Right lobe of liver (tissue), 6 donors: ENCODE results near the gene KLK4. TPM values are rescaled to one million over a fixed set of nuclear protein-coding genes. Genes with fewer than 3 reads are reported as not detected.

Experiments
- ATAC-seq, 4 donors: fragments of 200-7000 bp; cut with Tn5 transposase; one replicate each; pipeline ENCODE4 v1.9.1; 2020; ENCODE audit warnings: mild to moderate bottlenecking in 4 of 4, moderate library complexity in 4 of 4
- DNase-seq, 3 donors: peaks; one replicate each; pipeline ENCODE4 v3.0.0-alpha.2; 2020
- H3K27ac ChIP-seq, 3 donors: fragments of 200-600 bp; one replicate each; pipeline ENCODE4 v1.8.0; 2022
- H3K27me3 ChIP-seq, 2 donors: fragments of 200-600 bp; one replicate each; pipeline ENCODE4 v1.8.0; 2022
- H3K36me3 ChIP-seq, 4 donors: fragments of 200-600 bp; sonication (generic) in 1 of 4; one replicate each; pipeline versions ENCODE4 v1.5.1 to v1.8.0; 2017 to 2022; ENCODE audit warnings: control low read depth in 1 of 4
- H3K4me1 ChIP-seq, 4 donors: fragments of 200-600 bp; sonication (generic) in 1 of 4; one replicate each; pipeline versions ENCODE4 v1.5.1 to v1.8.0; 2017 to 2022; ENCODE audit warnings: control low read depth in 1 of 4
- H3K4me3 ChIP-seq, 3 donors: fragments of 200-600 bp; one replicate each; pipeline ENCODE4 v1.8.0; 2022
- H3K9me3 ChIP-seq, 4 donors: fragments of 200-600 bp; sonication (generic) in 1 of 4; one replicate each; pipeline versions ENCODE4 v1.5.1 to v1.8.0; 2017 to 2022; ENCODE audit warnings: control low read depth in 1 of 4
- POLR2A ChIP-seq: fragments of 450-650 bp; IDR thresholded peaks from one replicate; pipeline ENCODE4 v1.6.1; 2017; ENCODE audit warnings: antibody characterized with exemption, mild to moderate bottlenecking
- WGBS: methylation state at CpG from one replicate; pipeline ENCODE4 v1.1.6; 2018; ENCODE audit warnings: low coverage, low lambda C conversion rate; ENCODE audit not compliant: insufficient coverage; ENCODE audit errors: missing lambda C conversion rate; 5-methylcytosine and 5-hydroxymethylcytosine counted together
- intact Hi-C, 2 donors: fragments of 100-400 bp; cut with DNase I; formaldehyde crosslinking; loops; one replicate each; pipeline versions ENCODE4 v1.11.2 to v1.14.1; 2022
- total RNA-seq, 6 experiments: library from RNA; depleted of rRNA in 2 of 6; stranded (reverse); fragments of >200 nt in 2 of 6; fragmentation: NEBNext Ultra II Directional in 3 of 6; extraction: Animal tissue kit (Norgen Biotek cat#: 25700) in 3 of 6; gene quantifications; one replicate each; pipeline versions ENCODE4 v1.1.0 to v1.2.4, GENCODE V29; 2016 to 2023
- TF ChIP-seq, protein P1 (sequence below), 4 donors: fragments of 200-600 bp in 3 of 4; fragments of 450-650 bp in 1 of 4; IDR thresholded peaks; one replicate each; pipeline versions ENCODE4 v1.5.1 to v1.8.0; 2016 to 2022; ENCODE audit warnings: antibody characterized with exemption in 4 of 4, mild to moderate bottlenecking in 2 of 4
- donor health status: DM: no; HTN: yes; CAD: no.
- donor health status: DM: no; HTN: no; CAD: no.
- donor health status: DM: no; HTN: no; CAD: no.
- donor health status: DM: no; HTN: yes; CAD: no.
- donor health status: DM: no; HTN: yes; CAD: no.

Gene KLK4
- total RNA-seq, 6 experiments from 2014 or later: not detected

DNA sequence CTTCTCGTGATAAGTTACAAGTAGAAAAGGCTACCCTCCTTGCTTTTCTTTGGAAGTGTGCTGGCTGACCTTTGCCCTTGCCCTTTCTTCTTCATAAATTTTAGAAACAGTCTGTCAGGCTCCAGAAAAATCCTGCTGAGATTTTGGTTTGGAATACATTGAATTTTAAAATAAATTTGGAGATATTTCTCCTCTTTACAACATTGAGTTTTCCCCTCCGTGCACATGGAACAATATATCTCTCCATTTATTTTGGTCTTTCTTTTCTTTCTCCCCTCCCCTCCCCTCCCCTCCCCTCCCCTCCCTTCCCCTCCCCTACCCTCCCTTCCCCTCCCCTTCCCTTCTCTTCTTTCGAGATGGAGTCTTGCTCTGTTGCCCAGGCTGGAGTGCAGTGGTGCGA lies 8.6 kb downstream of the KLK4 start:
- no peak for TF ChIP-seq POLR2A
- TF ChIP-seq, protein P1, sequence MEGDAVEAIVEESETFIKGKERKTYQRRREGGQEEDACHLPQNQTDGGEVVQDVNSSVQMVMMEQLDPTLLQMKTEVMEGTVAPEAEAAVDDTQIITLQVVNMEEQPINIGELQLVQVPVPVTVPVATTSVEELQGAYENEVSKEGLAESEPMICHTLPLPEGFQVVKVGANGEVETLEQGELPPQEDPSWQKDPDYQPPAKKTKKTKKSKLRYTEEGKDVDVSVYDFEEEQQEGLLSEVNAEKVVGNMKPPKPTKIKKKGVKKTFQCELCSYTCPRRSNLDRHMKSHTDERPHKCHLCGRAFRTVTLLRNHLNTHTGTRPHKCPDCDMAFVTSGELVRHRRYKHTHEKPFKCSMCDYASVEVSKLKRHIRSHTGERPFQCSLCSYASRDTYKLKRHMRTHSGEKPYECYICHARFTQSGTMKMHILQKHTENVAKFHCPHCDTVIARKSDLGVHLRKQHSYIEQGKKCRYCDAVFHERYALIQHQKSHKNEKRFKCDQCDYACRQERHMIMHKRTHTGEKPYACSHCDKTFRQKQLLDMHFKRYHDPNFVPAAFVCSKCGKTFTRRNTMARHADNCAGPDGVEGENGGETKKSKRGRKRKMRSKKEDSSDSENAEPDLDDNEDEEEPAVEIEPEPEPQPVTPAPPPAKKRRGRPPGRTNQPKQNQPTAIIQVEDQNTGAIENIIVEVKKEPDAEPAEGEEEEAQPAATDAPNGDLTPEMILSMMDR (IDR thresholded peaks at IDR 0.05): no peak
- WGBS: 47% methylated on average over 4 of the region's 4 CpGs
- ATAC-seq (no peak), DNase-seq (no peak)
- Histone ChIP-seq H3K4me1 (no peaks in the 10 kb centered on the region), H3K27ac (no peak overlapping the region), H3K9me3 (no peaks in the 10 kb centered on the region), H3K4me3 (no peak overlapping the region), H3K27me3 (peaks cover 0 to 6% of the 10 kb centered on the region in 2 donors), H3K36me3 (no peaks in the 10 kb centered on the region)
- intact Hi-C loops: no loop called here

DNA sequence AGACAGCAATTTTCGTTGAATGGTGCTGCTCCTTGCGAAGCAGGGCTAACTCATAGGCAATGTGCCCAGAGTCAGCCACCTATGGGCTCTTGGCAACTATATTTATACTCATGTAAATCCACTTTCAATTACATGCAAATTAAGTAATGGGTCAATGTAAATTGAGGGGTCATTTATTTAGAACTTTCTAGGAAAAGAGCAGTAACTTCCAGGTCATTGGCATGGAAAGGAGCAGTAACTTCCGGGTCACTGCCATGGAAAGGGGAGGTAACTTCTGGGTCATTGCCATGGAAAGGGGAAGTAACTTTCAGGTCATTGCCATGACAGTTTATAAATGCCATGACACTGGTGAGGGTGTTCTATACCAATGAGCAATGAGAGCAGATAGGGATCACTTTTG lies 11.6 kb downstream of the KLK4 start:
- 75% methylated on average over 3 of the region's 3 CpGs for WGBS
- no peak for TF ChIP-seq POLR2A
- TF ChIP-seq, protein P1 (IDR thresholded peaks at IDR 0.05): no peak
- no peak overlapping the region for H3K4me3 ChIP-seq
- no peak for ATAC-seq
- intact Hi-C loops: no loop called here
- no peaks in the 10 kb centered on the region for H3K4me1 ChIP-seq
- DNase-seq: no peak
- H3K36me3 ChIP-seq: no peaks in the 10 kb centered on the region
- no peaks in the 10 kb centered on the region for H3K9me3 ChIP-seq
- H3K27me3 ChIP-seq: no peaks in the 10 kb centered on the region
- no peak overlapping the region for H3K27ac ChIP-seq

DNA sequence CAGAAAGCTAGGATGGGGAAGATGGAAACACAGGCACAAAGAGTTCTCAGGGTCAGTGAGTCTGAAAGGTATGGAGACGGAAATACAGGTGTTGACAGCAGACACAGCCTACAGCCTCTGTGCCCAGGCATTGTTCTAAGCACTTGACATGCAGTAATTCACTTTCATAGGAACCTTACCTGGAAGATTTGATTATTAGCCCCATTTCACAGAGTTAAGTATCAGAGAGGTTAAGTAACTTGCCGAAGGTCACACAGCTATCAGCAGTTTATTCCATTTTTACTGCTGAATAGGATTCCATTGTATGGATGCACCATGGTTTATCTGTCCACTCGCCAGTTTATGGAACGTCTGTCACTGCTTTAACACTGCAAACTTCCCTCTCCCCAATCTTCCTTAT lies 13.2 kb downstream of the KLK4 start:
- Histone ChIP-seq H3K27ac (no peak overlapping the region), H3K4me3 (no peak overlapping the region), H3K4me1 (no peaks in the 10 kb centered on the region), H3K36me3 (no peaks in the 10 kb centered on the region), H3K9me3 (no peaks in the 10 kb centered on the region), H3K27me3 (no peaks in the 10 kb centered on the region)
- TF ChIP-seq, protein P1 (IDR thresholded peaks at IDR 0.05): no peak
- no peak for TF ChIP-seq POLR2A
- intact Hi-C loops: no loop called here
- no peak for ATAC-seq
- 48% methylated on average over 4 of the region's 4 CpGs for WGBS
- no peak for DNase-seq

DNA sequence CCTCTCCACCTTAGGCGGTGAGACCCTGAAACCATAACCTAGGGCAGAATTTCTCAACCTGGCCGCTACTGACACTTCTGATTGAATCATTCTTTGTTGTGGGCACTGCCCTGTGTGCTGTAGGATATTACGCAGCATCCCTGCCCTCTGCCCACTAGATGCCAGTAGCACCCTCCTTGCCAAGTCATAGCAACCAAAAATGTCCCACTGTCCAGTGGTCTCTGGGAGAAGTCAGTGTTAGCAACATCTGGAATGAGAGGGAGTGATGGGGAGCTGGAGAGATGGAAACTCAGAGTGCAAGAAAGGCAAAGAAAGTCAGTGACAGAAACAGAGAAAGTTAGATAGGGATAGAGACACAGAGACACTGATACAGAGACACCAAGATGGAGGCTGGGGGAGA lies 13.6 kb downstream of the KLK4 start:
- Histone ChIP-seq H3K9me3 (no peaks in the 10 kb centered on the region), H3K27ac (no peak overlapping the region), H3K4me1 (no peaks in the 10 kb centered on the region), H3K27me3 (no peaks in the 10 kb centered on the region), H3K36me3 (no peaks in the 10 kb centered on the region), H3K4me3 (no peak overlapping the region)
- DNase-seq (no peak), ATAC-seq (no peak)
- TF ChIP-seq, protein P1 (IDR thresholded peaks at IDR 0.05): no peak
- TF ChIP-seq POLR2A: no peak
- intact Hi-C loops: no loop called here
- 57% methylated on average over 1 of the region's 3 CpGs for WGBS

DNA sequence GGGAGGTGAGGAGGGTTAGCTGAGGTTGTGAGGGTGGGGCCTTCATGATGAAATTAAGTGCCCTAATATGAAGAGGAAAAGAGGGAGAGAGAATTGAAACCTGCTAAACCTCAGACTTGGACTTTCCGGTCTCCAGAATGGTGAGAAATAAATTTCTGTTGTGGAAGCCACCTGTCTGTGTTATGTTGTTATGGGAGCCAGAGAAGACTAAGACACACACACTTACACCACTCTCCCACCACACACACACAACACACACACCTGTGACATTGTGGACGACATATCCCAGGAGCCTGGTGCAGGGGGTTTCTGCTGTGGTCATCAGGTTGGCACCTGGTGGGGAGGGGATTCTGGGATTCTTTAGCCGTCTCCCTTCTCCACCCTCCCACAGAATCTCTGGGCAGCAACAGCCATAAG lies 14.0 kb downstream of the KLK4 start:
- H3K27ac ChIP-seq: no peak overlapping the region
- H3K27me3 ChIP-seq: no peaks in the 10 kb centered on the region
- no peak for ATAC-seq
- H3K4me3 ChIP-seq: no peak overlapping the region
- no peaks in the 10 kb centered on the region for H3K36me3 ChIP-seq
- DNase-seq: no peak
- no peaks in the 10 kb centered on the region for H3K4me1 ChIP-seq
- intact Hi-C loops: no loop called here
- 86% methylated on average over 1 of the region's 3 CpGs for WGBS
- no peak for TF ChIP-seq POLR2A
- TF ChIP-seq, protein P1 (IDR thresholded peaks at IDR 0.05): no peak
- no peaks in the 10 kb centered on the region for H3K9me3 ChIP-seq
